Jurkat, Clone E6-1 (cell line): ENCODE measurements around the gene MAP6.

Experiments used
- DNase-seq: peaks from one replicate; pipeline ENCODE4 v3.0.0-alpha.2; 2011; ENCODE audit warnings: low read depth, low spot score
- H3K4me3 ChIP-seq: 2 replicates; pipeline ENCODE4 v1.5.1; 2011; ENCODE audit warnings: mild to moderate bottlenecking, low read length, control low read depth, moderate library complexity

MAP6 gene

DNA sequence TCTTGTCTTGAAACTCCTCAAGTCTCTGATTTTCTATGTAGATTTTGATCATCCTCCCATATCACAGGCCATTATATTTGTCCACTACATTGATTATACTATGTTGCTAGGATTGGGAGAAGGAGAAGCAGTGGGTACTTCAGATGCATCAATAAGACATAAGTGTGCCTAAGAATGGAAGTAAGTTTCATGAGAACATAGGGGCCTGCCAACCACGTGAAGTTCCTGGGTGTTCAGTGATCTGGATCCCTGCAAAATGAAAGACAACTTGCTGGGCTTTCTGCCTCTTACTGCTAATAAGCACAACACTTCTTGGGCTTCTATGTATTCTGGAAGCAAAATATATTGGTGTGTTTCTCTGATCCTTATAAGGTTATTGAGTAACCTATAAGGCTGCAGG lies 89.0 kb downstream of the MAP6 start:
- no peak for DNase-seq
- no peak overlapping the region for H3K4me3 ChIP-seq

GRCh38 chr11:75578977-75579376 lies 89.9 kb downstream of the MAP6 start:
- DNase-seq, result no peak
- H3K4me3 ChIP-seq, result no peak overlapping the region

DNA sequence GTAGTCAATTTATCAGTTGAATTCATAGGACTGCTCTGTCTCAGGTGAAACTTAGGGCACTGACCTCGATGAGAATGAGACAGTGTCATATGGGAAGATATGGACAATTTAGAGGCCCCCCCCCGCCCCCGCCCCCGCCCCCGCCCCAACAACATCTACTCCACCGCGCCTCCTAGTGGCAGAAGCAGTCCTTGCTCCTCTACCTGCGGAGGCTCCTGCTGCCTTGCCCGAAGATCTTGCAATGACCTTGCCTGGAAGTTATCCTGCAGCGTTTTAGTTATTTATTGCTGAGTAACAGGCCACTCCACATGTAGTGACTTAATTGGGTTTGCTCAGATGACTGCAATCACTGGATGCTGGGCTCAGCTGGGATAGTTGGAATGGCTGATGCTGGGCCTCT lies 91.6 kb downstream of the MAP6 start:
- H3K4me3 ChIP-seq, result no peak overlapping the region
- DNase-seq, result no peak

GRCh38 chr11:75576499-75576918 lies 92.3 kb downstream of the MAP6 start:
- no peak overlapping the region for H3K4me3 ChIP-seq
- DNase-seq, result no peak

DNA sequence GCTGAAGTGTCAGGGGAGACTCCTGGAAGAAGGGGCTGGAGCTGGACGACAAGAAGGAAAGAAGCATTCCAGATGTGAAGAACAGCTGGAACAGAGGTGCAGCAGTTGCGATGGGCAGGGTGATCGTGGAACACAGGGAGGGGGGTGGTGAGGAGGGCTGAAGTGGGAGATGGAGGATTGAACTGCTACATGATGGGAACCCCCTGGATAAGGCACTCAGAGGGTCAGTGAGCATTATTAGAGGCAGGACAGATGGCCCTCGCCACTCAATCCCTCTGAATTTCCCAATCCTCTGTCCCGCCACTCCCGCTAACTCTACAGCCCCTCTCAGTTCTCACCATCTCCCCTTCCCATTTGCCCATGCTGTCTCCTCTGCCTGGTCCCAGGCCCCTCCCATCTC lies 92.8 kb downstream of the MAP6 start:
- no peak for DNase-seq
- H3K4me3 ChIP-seq, result no peak overlapping the region

DNA sequence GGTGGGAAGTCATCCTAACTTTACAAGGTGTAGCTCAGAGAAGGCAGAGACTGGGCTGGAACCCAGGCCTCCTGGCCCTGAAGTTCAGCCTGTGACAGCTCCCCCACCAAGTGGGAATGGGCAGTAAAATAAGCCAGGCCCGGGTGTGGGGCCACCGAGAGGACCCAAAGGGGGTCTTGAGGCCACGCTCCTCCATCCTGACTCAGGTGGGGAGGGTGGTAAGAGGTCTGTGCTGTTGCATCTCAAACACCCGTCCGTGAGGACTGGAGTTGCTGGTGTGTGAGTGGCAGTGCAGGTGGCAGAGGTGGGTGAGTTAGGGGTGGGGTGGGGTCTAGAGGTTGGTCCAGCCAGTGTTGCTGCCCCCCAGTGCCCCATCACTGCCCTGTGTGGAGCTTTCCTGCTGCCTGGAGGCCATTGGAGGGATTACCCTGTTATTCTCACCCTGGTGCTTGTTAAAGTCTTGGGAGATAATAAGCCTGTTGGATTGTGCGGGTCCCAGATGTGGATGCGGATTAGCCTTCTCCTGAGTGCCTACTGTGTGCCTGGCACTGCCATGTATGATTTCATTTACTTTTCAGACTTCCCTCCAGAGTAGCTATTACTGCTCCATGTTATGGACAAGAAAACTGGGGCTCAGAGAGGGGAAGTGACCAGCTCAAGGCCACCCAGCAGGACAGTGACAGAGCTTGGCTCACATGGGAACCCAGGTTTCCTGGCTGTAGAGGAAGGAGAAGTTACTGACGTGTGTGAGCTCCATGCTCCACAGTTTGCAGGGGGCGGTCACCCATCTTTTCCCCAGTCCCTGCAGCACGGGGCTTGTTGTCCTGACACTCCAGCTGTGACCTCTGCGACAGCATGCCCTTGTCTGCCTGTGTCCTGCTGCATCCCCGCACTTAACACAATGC lies 93.9 kb downstream of the MAP6 start:
- no peak for DNase-seq
- H3K4me3 ChIP-seq, result no peak overlapping the region

GRCh38 chr11:75572744-75573143 lies 96.1 kb downstream of the MAP6 start:
- DNase-seq, result no peak
- H3K4me3 ChIP-seq, result no peak overlapping the region

- DNase-seq, result no peak
- no peak overlapping the region for H3K4me3 ChIP-seq
Observed at GRCh38 chr11:75571625-75572024, 97.2 kb downstream of the MAP6 start.

GRCh38 chr11:75570559-75571139 lies 98.2 kb downstream of the MAP6 start:
- DNase-seq, result no peak
- no peak overlapping the region for H3K4me3 ChIP-seq

DNA sequence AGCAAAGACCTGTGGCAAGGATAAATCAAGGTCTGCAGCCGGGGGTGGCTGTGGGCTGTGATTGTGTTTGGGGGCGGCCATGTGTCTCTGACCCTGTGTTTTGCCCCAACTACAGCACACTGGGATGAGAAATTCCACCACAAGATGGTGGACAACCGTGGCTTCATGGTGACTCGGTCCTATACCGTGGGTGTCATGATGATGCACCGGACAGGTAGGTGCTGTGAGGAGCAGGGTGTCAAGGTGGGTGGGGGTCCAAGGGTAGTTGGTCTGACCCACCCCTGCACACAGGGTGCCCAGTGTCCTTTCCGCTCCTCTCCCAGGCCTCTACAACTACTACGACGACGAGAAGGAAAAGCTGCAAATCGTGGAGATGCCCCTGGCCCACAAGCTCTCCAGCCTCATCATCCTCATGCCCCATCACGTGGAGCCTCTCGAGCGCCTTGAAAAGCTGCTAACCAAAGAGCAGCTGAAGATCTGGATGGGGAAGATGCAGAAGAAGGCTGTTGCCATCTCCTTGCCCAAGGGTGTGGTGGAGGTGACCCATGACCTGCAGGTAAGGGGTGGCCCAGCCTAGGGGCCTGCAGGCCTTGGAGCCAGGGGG lies 100.1 kb downstream of the MAP6 start:
- no peak overlapping the region for H3K4me3 ChIP-seq
- DNase-seq, result no peak

DNA sequence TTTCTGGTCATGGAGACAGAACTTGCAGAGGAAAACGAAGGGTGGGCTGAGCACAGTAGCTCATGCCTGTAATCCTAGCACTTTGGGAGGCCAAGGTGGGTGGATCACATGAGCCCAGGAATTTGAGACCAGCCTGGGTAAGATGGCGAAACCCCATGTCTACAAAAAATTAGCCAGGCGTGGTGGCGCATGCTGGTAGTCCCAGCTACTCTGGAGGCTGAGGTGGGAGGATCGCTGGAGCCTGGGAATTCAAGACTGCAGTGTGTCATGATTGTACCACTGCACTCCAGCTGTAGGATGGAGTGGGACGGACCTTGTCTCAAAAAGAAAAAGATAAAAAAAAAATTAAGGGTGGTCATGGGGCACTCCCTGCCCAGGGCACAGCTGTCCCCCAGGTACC lies 100.9 kb downstream of the MAP6 start:
- H3K4me3 ChIP-seq, result no peak overlapping the region
- DNase-seq, result no peak

- DNase-seq, result no peak
- no peak overlapping the region for H3K4me3 ChIP-seq
Observed at GRCh38 chr11:75566763-75567279, 102.0 kb downstream of the MAP6 start.

GRCh38 chr11:75565916-75566762 lies 102.7 kb downstream of the MAP6 start:
- peak; percentile 51 for DNase-seq
- no peak overlapping the region for H3K4me3 ChIP-seq

DNA sequence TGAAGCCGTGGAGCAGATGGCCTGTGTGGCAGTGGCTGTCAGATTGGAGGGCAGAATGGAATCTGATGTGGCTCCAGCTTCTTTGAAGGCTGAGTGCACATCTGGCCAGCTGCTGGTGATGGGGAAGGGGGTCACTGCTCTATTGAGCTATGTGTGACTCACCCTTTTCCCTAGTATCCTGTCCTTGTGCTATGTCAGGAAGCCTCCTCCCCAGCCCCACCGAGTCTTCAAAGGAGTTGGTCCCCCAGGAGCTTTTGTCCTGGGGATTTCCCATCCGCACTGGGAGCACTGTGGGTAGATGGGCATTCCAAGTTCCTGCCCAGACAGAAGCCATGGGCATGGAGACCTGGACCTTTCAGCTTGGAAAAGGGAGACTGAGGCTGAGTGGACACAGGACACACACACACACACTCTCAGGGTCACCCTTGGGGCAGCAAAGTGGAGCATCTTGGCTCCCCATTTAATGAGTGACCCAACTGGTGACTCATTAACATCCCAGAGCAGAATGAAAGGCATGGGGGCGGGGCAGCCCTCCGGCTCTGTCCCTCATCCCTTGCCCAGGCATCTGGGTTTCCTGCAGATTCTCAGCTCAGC lies 103.5 kb downstream of the MAP6 start:
- DNase-seq, result no peak
- H3K4me3 ChIP-seq, result no peak overlapping the region

DNA sequence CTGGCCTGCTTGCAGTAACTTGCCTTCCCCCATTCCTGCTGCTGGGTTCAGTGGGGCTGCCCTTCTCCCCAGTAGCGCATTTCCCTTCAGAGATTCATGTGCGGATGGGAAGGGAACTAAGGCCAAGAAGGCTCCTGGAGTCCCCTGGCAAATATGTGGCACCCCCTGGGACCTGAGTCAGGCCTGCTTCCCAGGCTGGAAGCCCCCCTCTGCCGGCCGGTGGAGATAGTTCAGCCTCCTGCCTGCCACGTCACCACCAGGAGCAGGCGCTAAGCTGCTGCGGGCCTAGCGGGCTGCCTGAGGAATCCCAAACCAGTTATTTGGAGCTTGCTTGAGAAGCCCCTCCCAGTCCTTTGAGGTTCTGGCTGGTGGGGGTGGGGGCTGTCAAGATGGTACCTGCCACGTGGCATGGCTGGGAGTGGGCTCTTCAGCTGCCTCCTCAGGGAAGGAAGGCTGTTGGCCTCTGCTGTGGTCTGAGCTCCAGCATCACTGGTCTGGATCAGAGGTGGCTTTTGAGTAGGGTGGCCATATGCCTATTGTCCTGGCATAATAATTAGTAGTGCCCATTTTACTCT lies 104.8 kb downstream of the MAP6 start:
- no peak overlapping the region for H3K4me3 ChIP-seq
- DNase-seq, result no peak

DNA sequence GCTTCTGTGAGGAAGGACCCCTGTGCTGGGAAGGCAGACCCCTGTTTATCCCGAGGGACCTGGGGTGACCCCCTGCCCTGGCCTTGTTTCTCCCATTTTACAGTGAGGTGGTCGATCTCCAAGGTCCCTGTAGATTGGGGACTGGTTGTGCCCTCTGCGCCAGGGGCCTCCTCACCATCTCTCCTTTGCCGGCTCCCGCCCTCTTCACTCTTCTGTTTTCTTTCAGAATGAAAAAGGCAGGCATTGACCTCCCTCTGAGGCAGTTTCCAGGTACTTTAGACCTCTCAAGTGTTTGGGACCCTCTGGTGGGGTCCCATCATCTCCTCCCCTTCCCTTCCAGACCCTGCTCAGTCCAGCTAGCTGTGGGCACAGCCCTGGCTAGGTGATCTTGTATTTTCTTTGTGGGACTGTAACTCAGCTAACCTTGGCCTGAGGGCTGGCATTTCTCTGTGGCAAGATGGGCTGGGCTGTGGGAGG lies 105.3 kb downstream of the MAP6 start:
- no peak overlapping the region for H3K4me3 ChIP-seq
- no peak for DNase-seq

DNA sequence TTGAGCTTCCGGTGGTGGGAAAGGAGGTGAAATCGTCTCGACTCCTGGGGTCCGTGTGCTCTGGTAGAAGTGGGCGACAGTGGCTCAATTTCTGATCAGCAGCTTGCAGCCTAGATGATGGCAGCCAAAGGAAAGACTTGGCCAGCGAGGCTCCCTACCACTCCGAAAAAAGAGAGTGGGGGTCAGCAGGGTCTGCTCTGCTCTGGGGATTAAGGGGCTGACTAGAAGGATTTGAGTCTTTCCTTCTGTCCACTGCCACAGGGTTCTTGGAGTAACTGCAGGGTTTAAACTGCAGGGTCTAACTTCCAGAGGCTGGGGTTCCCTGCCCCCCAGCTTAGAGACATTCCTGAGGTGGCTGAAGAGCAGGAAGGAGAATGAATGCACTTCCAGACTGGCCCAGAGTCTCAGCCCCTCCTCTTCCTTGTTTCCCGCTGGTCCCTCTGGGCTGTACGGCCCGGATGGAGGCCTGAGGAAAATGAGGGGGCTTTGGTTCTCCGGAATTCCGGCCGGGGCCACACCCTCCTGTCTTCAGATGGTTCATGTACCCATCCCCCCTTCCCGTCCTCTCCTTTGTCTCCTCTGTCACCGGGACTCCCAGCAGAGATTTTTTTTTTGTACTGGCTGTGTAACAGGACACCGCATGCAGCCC lies 105.9 kb downstream of the MAP6 start:
- no peak for DNase-seq
- H3K4me3 ChIP-seq, result peak overlapping the region; percentile 68
